SK-N-SH treated with all-trans-retinoic acid at 6 μM for 48 hours (cell line): ENCODE results near the gene TCF12.

Experiments
- ATAC-seq: fragments of 200-7000 bp; cut with Tn5 transposase; 3 replicates; pipeline ENCODE4 v1.9.1; 2020; ENCODE audit warnings: mild to moderate bottlenecking, moderate library complexity
- ARNTL ChIP-seq: fragments of 450-650 bp; formaldehyde crosslinking; IDR thresholded peaks from 2 replicates; pipeline ENCODE4 v1.5.0; 2020; ENCODE audit warnings: low read depth, mild to moderate bottlenecking, moderate library complexity, borderline replicate concordance
- BACH2 ChIP-seq: fragments of 250-450 bp; sonication (Bioruptor Pico); IDR thresholded peaks from 2 replicates; pipeline ENCODE4 v1.9.0; 2021; ENCODE audit warnings: mild to moderate bottlenecking, borderline replicate concordance
- CSDC2 ChIP-seq: fragments of 250-450 bp; sonication (Bioruptor Pico); IDR thresholded peaks from 2 replicates; pipeline ENCODE4 v1.5.0; 2020; ENCODE audit warnings: mild to moderate bottlenecking, moderate library complexity
- ESRRG ChIP-seq: fragments of 250-450 bp; sonication (Bioruptor Pico); IDR thresholded peaks from 2 replicates; pipeline ENCODE4 v1.6.1; 2021; ENCODE audit warnings: mild to moderate bottlenecking
- GLIS3 ChIP-seq: fragments of 250-450 bp; sonication (Bioruptor Pico); IDR thresholded peaks from 2 replicates; pipeline ENCODE4 v1.5.0; 2020; ENCODE audit warnings: mild to moderate bottlenecking, moderate library complexity
- ISL1 ChIP-seq: fragments of 250-450 bp; sonication (Bioruptor Pico); IDR thresholded peaks from 2 replicates; pipeline ENCODE4 v2.1.2; 2022; ENCODE audit warnings: mild to moderate bottlenecking, moderate library complexity
- OSR1 ChIP-seq: fragments of 250-450 bp; sonication (Bioruptor Pico); IDR thresholded peaks from 2 replicates; pipeline ENCODE4 v1.8.0; 2022; ENCODE audit warnings: moderate library complexity, mild to moderate bottlenecking, inconsistent platforms
- PPARA ChIP-seq: fragments of 250-450 bp; sonication (Bioruptor Pico); IDR thresholded peaks from 2 replicates; pipeline ENCODE4 v1.5.0; 2020; ENCODE audit warnings: mild to moderate bottlenecking, borderline replicate concordance
- RARB ChIP-seq: fragments of 250-450 bp; sonication (Bioruptor Pico); IDR thresholded peaks from 2 replicates; pipeline ENCODE4 v1.8.0; 2021; ENCODE audit warnings: mild to moderate bottlenecking, moderate library complexity
- TCF4 ChIP-seq: fragments of 250-450 bp; sonication (Bioruptor Pico); IDR thresholded peaks from 2 replicates; pipeline ENCODE4 v1.8.0; 2021; ENCODE audit warnings: mild to moderate bottlenecking, moderate library complexity, borderline replicate concordance
- TOX ChIP-seq: fragments of 250-450 bp; sonication (Bioruptor Pico); IDR thresholded peaks from 2 replicates; pipeline ENCODE4 v1.8.0; 2021; ENCODE audit warnings: mild to moderate bottlenecking, moderate library complexity, borderline replicate concordance
- ZFP3 ChIP-seq: fragments of 250-450 bp; sonication (Bioruptor Pico); IDR thresholded peaks from 2 replicates; pipeline ENCODE4 v1.5.0; 2020; ENCODE audit warnings: mild to moderate bottlenecking, moderate library complexity
- ZFP30 ChIP-seq: fragments of 450-650 bp; formaldehyde crosslinking; IDR thresholded peaks from 2 replicates; pipeline ENCODE4 v1.5.0; 2022; ENCODE audit warnings: mild to moderate bottlenecking, moderate library complexity
- ZNF70 ChIP-seq: fragments of 450-650 bp; formaldehyde crosslinking; IDR thresholded peaks from 2 replicates; pipeline ENCODE4 v1.5.0; 2020; ENCODE audit warnings: mild to moderate bottlenecking, moderate library complexity
- ZNF8 ChIP-seq: fragments of 450-650 bp; formaldehyde crosslinking; IDR thresholded peaks from 2 replicates; pipeline ENCODE4 v1.5.0; 2020; ENCODE audit warnings: mild to moderate bottlenecking, moderate library complexity
- TF ChIP-seq, protein P1 (sequence below): fragments of 250-450 bp; sonication (Bioruptor Pico); IDR thresholded peaks from 2 replicates; pipeline ENCODE4 v1.8.0; 2021; ENCODE audit warnings: low read depth, mild to moderate bottlenecking, moderate library complexity, borderline replicate concordance
- TF ChIP-seq, protein P2 (sequence below): fragments of 250-450 bp; sonication (Bioruptor Pico); IDR thresholded peaks from 2 replicates; pipeline ENCODE4 v1.5.1; 2020; ENCODE audit warnings: low read depth, mild to moderate bottlenecking, moderate library complexity
- TF ChIP-seq, protein P3 (sequence below): fragments of 250-450 bp; sonication (Bioruptor Pico); IDR thresholded peaks from 2 replicates; pipeline ENCODE4 v1.5.1; 2021; ENCODE audit warnings: mild to moderate bottlenecking, moderate library complexity
- TF ChIP-seq, protein P4 (sequence below): fragments of 250-450 bp; sonication (Bioruptor Pico); IDR thresholded peaks from 2 replicates; pipeline ENCODE4 v1.8.0; 2020; ENCODE audit warnings: mild to moderate bottlenecking, moderate library complexity, borderline replicate concordance

TCF12 gene

DNA sequence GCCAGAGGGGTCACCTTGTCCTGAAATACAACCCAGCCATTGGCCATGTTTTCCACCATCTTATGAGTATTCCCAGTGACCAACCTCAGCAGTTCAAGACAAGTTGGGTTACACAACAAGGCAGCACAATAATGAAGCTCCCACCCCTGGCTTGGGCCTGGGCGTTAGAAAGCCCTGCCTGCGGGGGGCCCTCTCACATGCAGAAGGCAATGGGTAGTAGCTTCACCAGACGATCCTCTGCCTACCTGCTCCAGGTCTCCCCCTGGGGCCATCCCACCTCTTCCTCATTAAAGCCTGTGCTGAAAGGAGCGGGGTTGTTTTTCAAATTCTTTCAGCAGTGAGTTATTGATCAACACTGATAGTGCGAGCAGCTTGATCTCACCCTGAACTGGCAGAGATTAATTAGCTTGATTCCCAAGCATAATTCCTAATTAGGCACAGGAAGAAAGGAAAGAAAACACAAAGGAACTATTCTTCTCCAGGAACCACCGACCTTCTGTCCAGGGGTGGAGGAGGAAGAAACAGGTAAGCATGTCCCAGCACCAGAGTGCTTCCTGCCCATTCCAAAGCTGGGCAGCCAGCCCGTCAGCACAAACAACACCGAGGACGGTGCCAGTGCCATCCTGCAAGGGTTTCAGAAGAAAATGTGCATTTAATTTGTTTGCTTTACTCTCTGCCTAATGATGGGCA is 378.2 kb downstream of the TCF12 start (continued):
- TF ChIP-seq, protein P1, sequence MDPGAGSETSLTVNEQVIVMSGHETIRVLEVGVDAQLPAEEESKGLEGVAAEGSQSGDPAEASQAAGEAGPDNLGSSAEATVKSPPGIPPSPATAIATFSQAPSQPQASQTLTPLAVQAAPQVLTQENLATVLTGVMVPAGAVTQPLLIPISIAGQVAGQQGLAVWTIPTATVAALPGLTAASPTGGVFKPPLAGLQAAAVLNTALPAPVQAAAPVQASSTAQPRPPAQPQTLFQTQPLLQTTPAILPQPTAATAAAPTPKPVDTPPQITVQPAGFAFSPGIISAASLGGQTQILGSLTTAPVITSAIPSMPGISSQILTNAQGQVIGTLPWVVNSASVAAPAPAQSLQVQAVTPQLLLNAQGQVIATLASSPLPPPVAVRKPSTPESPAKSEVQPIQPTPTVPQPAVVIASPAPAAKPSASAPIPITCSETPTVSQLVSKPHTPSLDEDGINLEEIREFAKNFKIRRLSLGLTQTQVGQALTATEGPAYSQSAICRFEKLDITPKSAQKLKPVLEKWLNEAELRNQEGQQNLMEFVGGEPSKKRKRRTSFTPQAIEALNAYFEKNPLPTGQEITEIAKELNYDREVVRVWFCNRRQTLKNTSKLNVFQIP (CRISPR knock-in tag), result no peak
- TF ChIP-seq, protein P2, sequence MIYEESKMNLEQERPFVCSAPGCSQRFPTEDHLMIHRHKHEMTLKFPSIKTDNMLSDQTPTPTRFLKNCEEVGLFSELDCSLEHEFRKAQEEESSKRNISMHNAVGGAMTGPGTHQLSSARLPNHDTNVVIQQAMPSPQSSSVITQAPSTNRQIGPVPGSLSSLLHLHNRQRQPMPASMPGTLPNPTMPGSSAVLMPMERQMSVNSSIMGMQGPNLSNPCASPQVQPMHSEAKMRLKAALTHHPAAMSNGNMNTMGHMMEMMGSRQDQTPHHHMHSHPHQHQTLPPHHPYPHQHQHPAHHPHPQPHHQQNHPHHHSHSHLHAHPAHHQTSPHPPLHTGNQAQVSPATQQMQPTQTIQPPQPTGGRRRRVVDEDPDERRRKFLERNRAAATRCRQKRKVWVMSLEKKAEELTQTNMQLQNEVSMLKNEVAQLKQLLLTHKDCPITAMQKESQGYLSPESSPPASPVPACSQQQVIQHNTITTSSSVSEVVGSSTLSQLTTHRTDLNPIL (CRISPR knock-in tag), result no peak

DNA sequence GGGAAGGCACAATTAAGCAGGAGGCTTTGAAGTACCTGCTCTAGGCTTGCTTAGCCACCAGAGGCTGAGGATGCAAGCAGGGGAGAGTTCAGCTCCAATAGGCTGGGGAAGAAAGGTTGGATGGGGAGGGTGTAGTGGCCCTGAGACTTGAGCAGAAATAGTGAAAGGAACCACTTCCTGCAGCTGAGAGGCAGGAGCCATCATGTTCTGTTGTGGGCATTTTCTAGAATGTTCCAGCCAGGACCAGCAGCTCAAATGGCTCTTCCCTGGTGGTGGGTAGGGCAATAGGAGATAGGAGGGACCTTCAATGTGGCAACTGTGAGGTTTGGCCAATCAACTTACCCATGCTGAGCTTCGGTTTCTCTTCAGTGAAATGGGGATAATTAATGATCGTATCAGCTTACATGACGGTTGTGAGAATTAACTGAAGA is 378.7 kb downstream of the TCF12 start:
- TF ChIP-seq, protein P3, sequence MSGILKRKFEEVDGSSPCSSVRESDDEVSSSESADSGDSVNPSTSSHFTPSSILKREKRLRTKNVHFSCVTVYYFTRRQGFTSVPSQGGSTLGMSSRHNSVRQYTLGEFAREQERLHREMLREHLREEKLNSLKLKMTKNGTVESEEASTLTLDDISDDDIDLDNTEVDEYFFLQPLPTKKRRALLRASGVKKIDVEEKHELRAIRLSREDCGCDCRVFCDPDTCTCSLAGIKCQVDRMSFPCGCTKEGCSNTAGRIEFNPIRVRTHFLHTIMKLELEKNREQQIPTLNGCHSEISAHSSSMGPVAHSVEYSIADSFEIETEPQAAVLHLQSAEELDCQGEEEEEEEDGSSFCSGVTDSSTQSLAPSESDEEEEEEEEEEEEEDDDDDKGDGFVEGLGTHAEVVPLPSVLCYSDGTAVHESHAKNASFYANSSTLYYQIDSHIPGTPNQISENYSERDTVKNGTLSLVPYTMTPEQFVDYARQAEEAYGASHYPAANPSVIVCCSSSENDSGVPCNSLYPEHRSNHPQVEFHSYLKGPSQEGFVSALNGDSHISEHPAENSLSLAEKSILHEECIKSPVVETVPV (CRISPR knock-in tag), result no peak
- TF ChIP-seq RARB (CRISPR knock-in tag) (no peak), ZFP30 (CRISPR knock-in tag) (no peak), ARNTL (CRISPR knock-in tag) (no peak), GLIS3 (CRISPR knock-in tag) (no peak), BACH2 (no peak), TCF4 (CRISPR knock-in tag) (no peak), ISL1 (CRISPR knock-in tag) (no peak), OSR1 (no peak), TOX (no peak), CSDC2 (no peak), ZFP3 (CRISPR knock-in tag) (no peak), ZNF8 (CRISPR knock-in tag) (no peak), ESRRG (CRISPR knock-in tag) (no peak), ZNF70 (CRISPR knock-in tag) (no peak), PPARA (CRISPR knock-in tag) (no peak)
- TF ChIP-seq, protein P1 (CRISPR knock-in tag), result no peak
- TF ChIP-seq, protein P4, sequence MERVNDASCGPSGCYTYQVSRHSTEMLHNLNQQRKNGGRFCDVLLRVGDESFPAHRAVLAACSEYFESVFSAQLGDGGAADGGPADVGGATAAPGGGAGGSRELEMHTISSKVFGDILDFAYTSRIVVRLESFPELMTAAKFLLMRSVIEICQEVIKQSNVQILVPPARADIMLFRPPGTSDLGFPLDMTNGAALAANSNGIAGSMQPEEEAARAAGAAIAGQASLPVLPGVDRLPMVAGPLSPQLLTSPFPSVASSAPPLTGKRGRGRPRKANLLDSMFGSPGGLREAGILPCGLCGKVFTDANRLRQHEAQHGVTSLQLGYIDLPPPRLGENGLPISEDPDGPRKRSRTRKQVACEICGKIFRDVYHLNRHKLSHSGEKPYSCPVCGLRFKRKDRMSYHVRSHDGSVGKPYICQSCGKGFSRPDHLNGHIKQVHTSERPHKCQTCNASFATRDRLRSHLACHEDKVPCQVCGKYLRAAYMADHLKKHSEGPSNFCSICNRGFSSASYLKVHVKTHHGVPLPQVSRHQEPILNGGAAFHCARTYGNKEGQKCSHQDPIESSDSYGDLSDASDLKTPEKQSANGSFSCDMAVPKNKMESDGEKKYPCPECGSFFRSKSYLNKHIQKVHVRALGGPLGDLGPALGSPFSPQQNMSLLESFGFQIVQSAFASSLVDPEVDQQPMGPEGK, result no peak
- peak; percentile 11; the same call in 2 of the 3 replicates for ATAC-seq

DNA sequence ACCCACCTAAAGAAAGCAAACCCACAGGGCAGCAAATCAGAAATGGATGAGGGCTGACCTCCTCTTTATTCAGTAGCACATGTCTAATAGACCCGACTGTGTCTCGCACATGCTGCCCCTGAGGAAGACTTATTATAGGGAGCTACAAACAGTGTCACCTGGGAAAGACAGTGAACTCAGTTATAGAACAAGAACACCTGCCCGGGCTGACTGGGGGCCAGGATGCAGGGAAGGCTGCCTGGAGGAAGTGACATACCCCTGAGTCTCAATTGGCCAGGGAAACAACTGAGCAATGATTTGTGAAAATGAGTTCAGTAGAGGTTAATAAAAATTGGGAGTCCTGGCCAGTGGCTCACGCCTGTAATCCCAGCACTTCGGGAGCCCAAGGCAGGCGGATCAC is 379.2 kb downstream of the TCF12 start:
- no peak for ATAC-seq

More for the DNA sequence above, 379.2 kb downstream of the TCF12 start:
- TF ChIP-seq, protein P4, result no peak
- no peak for TF ChIP-seq OSR1
- TF ChIP-seq, protein P3 (CRISPR knock-in tag), result no peak
- no peak for TF ChIP-seq PPARA (CRISPR knock-in tag)
